T-cell (primary cell): ENCODE results near the gene IGSF3. TPM values are rescaled to one million over a fixed set of nuclear protein-coding genes. Genes with fewer than 3 reads are reported as not detected.

Experiments used
- ATAC-seq, 4 experiments: fragments of 200-7000 bp in 3 of 4; fragments of 150-1000 bp in 1 of 4; cut with Tn5 transposase; replicated peaks in 1 of 4; 1 replicate in 3 of 4; 2 replicates in 1 of 4; pipeline ENCODE4 v1.10.0; 2021; ENCODE audit warnings: moderate library complexity in 3 of 4, mild to moderate bottlenecking in 2 of 4, moderate number of reproducible peaks in 1 of 4
- CTCF ChIA-PET, 2 donors: fragments of 300-600 bp; sonication (Branson Sonifier 250); formaldehyde crosslinking; loops; one replicate each; lab custom pipeline; 2022; ENCODE audit warnings: antibody characterized with exemption in 2 of 2; lab: Charles Lee
- POLR2A ChIA-PET, 2 donors: fragments of 300-600 bp; sonication (Branson Sonifier 250); formaldehyde crosslinking; loops; one replicate each; lab custom pipeline; 2022; ENCODE audit warnings: antibody characterized with exemption in 2 of 2; lab: Charles Lee
- DNase-seq, 35 experiments: peaks; one replicate each; pipeline versions ENCODE4 v3.0.0 to v3.0.0-alpha.2; 2013 to 2023
- H3K27ac ChIP-seq: one replicate; pipeline ENCODE4 v1.5.1; 2013; ENCODE audit warnings: low read length
- H3K27me3 ChIP-seq, 2 experiments: replicated peaks in 1 of 2; 1 replicate in 1 of 2; 2 replicates in 1 of 2; pipeline versions ENCODE4 v1.6.1 to v1.7.0; 2013; ENCODE audit warnings: low read length in 1 of 2, mixed read lengths in 1 of 2; ENCODE audit not compliant: control insufficient read depth in 2 of 2, insufficient read depth in 2 of 2; ENCODE audit errors: extremely low read depth in 1 of 2
- H3K36me3 ChIP-seq, 2 donors: 1 replicate in 1 of 2; 2 replicates in 1 of 2; pipeline versions ENCODE4 v1.6.1 to v1.7.0; 2013; ENCODE audit warnings: low read length in 1 of 2; ENCODE audit not compliant: control insufficient read depth in 2 of 2, insufficient read depth in 1 of 2; ENCODE audit errors: extremely low read depth in 1 of 2
- H3K4me1 ChIP-seq, 2 experiments: 1 replicate in 1 of 2; 2 replicates in 1 of 2; pipeline versions ENCODE4 v1.6.1 to v1.7.0; 2013; ENCODE audit warnings: low read length in 2 of 2, mixed read lengths in 1 of 2; ENCODE audit not compliant: insufficient read depth in 2 of 2, control insufficient read depth in 1 of 2; ENCODE audit errors: extremely low read depth in 1 of 2
- H3K4me3 ChIP-seq, 2 donors: 1 replicate in 1 of 2; 2 replicates in 1 of 2; pipeline versions ENCODE4 v1.5.1 to v1.7.0; 2013; ENCODE audit warnings: mild to moderate bottlenecking in 2 of 2, low read length in 1 of 2, moderate library complexity in 1 of 2; ENCODE audit not compliant: control insufficient read depth in 1 of 2; ENCODE audit errors: extremely low read depth in 1 of 2
- H3K9me3 ChIP-seq: 2 replicates; pipeline ENCODE4 v1.7.0; 2013
- H3K27ac Mint-ChIP-seq, 2 donors: one replicate each; pipeline ENCODE4 v1.8.0; 2020 to 2021; ENCODE audit warnings: mild to moderate bottlenecking in 2 of 2, mixed read lengths in 2 of 2
- H3K27me3 Mint-ChIP-seq, 2 donors: one replicate each; pipeline ENCODE4 v1.8.0; 2021 to 2022; ENCODE audit warnings: mixed read lengths in 2 of 2
- H3K36me3 Mint-ChIP-seq: one replicate; pipeline ENCODE4 v1.8.0; 2021; ENCODE audit warnings: mixed read lengths
- H3K4me1 Mint-ChIP-seq, 3 donors: one replicate each; pipeline ENCODE4 v1.8.0; 2020 to 2022; ENCODE audit warnings: mixed read lengths in 3 of 3, mild to moderate bottlenecking in 1 of 3
- H3K4me3 Mint-ChIP-seq, 3 donors: one replicate each; pipeline ENCODE4 v1.8.0; 2020 to 2022; ENCODE audit warnings: mild to moderate bottlenecking in 3 of 3, mixed read lengths in 3 of 3, moderate library complexity in 3 of 3
- H3K9me3 Mint-ChIP-seq, 3 donors: one replicate each; pipeline ENCODE4 v1.8.0; 2020 to 2022; ENCODE audit warnings: mixed read lengths in 3 of 3
- WGBS: methylation state at CpG from one replicate; pipeline ENCODE4 v1.1.5; 2013; ENCODE audit warnings: missing lambda C conversion rate; ENCODE audit not compliant: insufficient coverage; 5-methylcytosine and 5-hydroxymethylcytosine counted together
- total RNA-seq, 35 experiments: library from RNA in 6 of 35; stranded (reverse) in 6 of 35; fragments of 120-200 nt in 1 of 35; gene quantifications; one replicate each; pipeline versions ENCODE4 v1.2.1 to v1.2.4 and lab custom pipeline; 2013 to 2026

IGSF3 gene
- total RNA-seq, 5 donors from 2014 or later (not counting 1 experiment from before 2014, with no cell fraction given) = 0.05 to 0.30 (median 0.24) TPM; not detected in 1

DNA sequence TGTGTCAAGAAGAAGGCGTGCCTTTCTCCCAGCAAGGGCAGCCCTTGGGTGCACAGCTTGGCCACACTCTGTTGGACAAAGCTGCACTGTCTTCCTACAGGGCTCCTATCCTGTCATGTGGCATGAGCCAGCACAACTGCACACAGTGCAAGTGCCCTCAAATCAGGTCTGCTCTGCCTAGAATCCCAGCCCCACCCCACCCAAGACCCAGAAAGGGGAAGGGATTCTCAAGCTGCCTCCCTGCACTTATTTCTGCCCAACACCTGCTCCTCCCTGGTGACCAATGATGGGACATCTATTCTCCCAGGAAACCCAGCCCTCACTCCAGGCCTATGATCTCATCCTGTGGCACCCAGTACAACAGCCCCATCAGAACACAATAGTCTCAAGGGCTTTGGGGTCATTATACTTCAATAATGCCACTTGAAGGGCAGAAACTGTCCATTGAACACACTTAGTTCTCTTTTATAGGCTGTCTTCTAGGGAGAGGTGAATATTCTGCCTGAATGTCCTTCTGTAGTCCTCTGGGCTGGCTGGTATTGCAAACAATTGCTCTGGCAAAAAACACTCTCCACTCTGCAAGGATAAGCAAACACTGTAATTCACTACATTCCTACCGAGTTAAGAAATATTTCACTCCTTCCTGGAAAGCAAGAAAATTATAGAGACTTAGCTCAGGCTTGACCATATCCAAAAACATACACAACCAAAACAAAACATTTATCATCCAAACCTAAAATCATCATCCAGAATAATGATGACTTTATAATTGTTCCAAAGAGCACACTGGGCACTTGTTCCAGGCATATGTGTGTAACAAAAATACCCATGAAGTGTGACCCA lies 43.1 kb upstream of the IGSF3 start:
- Mint-ChIP-seq H3K27me3 (peaks cover 18 to 19% of the 10 kb centered on the region in 2 donors), H3K27ac (no peak overlapping the region), H3K9me3 (peaks cover 0 to 4% (median 0%) of the 10 kb centered on the region in 3 donors), H3K4me1 (no peaks in the 10 kb centered on the region), H3K36me3 (peaks cover 8% of the 10 kb centered on the region), H3K4me3 (no peak overlapping the region)
- no peaks in the 10 kb centered on the region for H3K4me1 ChIP-seq
- H3K36me3 ChIP-seq = no peaks in the 10 kb centered on the region
- POLR2A ChIA-PET = interaction anchor here (0.6 kb wide), 2 partner anchors 120 to 271 kb away, joined by 3 read pairs; no protein-coding TSS in a partner anchor
- H3K9me3 ChIP-seq = no peaks in the 10 kb centered on the region
- H3K27ac ChIP-seq = no peak overlapping the region
- ATAC-seq = no peak
- H3K27me3 ChIP-seq = peaks cover 0 to 12% of the 10 kb centered on the region in 2 experiments
- 90% methylated on average over 2 of the region's 2 CpGs for WGBS
- no peak overlapping the region for H3K4me3 ChIP-seq
- CTCF ChIA-PET = interaction anchor here in 1 of 2 donors (0.6 to 1.1 kb wide), 2 partner anchors 13 to 418 kb away, joined by 3 to 4 read pairs; no protein-coding TSS in a partner anchor
- DNase-seq = no peak

DNA sequence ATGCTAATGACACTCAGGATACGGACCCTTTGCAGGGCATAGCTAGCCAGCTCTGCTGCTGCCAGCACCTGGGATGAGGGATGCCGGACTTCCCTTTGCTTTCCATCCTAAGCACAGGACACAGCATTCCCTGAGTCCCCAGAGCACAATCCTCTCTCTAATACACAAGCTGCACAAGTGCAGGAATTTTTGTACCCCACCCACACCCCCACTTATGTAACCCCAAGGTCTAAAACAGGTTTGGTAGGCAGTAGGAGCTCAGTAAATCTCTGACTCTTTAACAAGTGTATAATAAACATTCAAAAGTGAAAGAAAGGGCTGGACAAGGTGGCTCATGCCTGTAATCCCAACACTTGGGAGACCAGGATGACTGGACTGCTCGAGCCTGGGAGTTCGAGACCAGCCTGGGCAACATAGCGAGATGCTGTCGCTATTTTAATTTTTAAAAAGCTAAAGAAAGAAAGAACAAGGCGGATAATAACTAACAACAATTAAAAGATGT lies 42.2 kb upstream of the IGSF3 start:
- Mint-ChIP-seq H3K4me3 (no peak overlapping the region), H3K36me3 (peaks cover 8% of the 10 kb centered on the region), H3K27ac (no peak overlapping the region), H3K9me3 (peaks cover 0 to 4% (median 0%) of the 10 kb centered on the region in 3 donors), H3K27me3 (peaks cover 15 to 19% of the 10 kb centered on the region in 2 donors), H3K4me1 (no peaks in the 10 kb centered on the region)
- no peaks in the 10 kb centered on the region for H3K4me1 ChIP-seq
- DNase-seq (no peak), ATAC-seq (no peak)
- WGBS = 94% methylated on average over 2 of the region's 7 CpGs
- H3K4me3 ChIP-seq = no peak overlapping the region
- CTCF ChIA-PET = interaction anchor here in 1 of 2 donors (0.6 to 1.1 kb wide), 2 partner anchors 14 to 419 kb away, joined by 3 to 4 read pairs; no protein-coding TSS in a partner anchor
- POLR2A ChIA-PET = interaction anchor here (0.6 kb wide), 2 partner anchors 121 to 272 kb away, joined by 3 read pairs; no protein-coding TSS in a partner anchor
- no peak overlapping the region for H3K27ac ChIP-seq
- no peaks in the 10 kb centered on the region for H3K36me3 ChIP-seq
- no peaks in the 10 kb centered on the region for H3K9me3 ChIP-seq
- H3K27me3 ChIP-seq = peaks cover 0 to 12% of the 10 kb centered on the region in 2 experiments

DNA sequence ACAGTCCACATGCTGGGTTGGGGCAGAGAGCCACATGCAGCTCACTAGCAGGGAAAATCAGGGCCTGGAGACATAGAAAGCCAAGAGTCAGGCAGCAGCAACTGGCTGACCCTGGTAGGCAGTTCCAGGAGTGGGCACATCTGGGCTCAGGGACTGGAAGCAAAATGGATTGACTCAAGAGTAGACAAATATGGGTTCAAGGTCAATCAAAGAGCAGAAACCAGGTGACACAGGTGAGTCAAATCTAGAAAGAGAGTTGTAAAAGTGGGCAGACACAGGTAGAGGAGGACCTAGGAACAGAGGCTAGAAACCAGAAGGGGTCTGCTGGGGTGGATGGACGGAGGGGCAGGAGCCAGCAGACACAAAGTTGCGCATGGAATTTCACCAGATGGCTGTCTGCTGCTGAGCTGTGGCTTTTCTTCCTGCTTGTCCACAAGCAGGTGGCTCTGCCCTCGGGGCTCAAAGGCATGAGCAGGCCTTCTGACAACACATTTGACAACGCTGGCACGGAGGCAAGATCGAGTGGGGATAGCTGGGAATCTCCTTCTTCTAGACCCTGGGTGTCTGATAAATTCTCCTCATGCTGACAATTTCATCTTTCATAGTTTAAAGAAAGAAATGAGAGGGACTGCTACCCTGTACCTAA lies 40.8 kb upstream of the IGSF3 start:
- Histone ChIP-seq H3K36me3 (no peaks in the 10 kb centered on the region), H3K27ac (no peak overlapping the region), H3K4me1 (no peaks in the 10 kb centered on the region), H3K9me3 (no peaks in the 10 kb centered on the region), H3K27me3 (peaks cover 0 to 12% of the 10 kb centered on the region in 2 experiments), H3K4me3 (no peak overlapping the region)
- H3K27me3 Mint-ChIP-seq = peaks cover 15 to 19% of the 10 kb centered on the region in 2 donors
- H3K4me1 Mint-ChIP-seq = no peaks in the 10 kb centered on the region
- ATAC-seq = no peak
- DNase-seq = no peak
- H3K36me3 Mint-ChIP-seq = peaks cover 8% of the 10 kb centered on the region
- 93% methylated on average over 2 of the region's 6 CpGs for whole genome bisulfite sequencing
- ChIA-PET CTCF (interaction anchor here in 1 of 2 donors (0.5 kb wide), 1 partner anchor 15 kb away, joined by 3 read pairs; no protein-coding TSS in a partner anchor), POLR2A (no interaction called here)
- no peak overlapping the region for H3K4me3 Mint-ChIP-seq
- peaks cover 0 to 4% (median 0%) of the 10 kb centered on the region in 3 donors for H3K9me3 Mint-ChIP-seq
- H3K27ac Mint-ChIP-seq = no peak overlapping the region

DNA sequence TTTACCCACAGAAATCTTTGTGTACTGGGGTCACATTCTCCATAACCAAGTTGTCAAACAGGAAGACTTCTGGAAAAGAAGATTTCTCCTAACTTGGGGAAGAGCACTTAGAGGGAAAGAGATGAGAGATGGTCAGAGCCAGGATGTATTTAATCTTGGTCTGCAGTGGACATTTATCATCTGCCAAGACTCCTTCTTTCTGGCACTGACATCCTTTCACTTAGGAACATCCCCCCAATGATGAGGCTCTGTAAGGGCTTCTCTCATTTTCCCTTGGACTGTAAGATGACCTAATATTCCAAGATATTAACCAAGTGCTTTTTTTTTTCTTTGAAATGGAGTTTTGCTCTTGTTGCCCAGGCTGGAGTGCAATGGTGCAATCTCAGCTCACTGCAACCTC lies 39.3 kb upstream of the IGSF3 start:
- Histone ChIP-seq H3K9me3 (no peaks in the 10 kb centered on the region), H3K36me3 (no peaks in the 10 kb centered on the region), H3K27me3 (peaks cover 0 to 12% of the 10 kb centered on the region in 2 experiments), H3K4me3 (no peak overlapping the region), H3K27ac (no peak overlapping the region), H3K4me1 (no peaks in the 10 kb centered on the region)
- DNase-seq = no peak
- Mint-ChIP-seq H3K4me3 (no peak overlapping the region), H3K9me3 (peaks cover 0 to 4% (median 0%) of the 10 kb centered on the region in 3 donors), H3K36me3 (peaks cover 8% of the 10 kb centered on the region), H3K4me1 (no peaks in the 10 kb centered on the region), H3K27me3 (peaks cover 15 to 19% of the 10 kb centered on the region in 2 donors), H3K27ac (no peak overlapping the region)
- ATAC-seq = no peak
- ChIA-PET CTCF (no interaction called here), POLR2A (no interaction called here)

DNA sequence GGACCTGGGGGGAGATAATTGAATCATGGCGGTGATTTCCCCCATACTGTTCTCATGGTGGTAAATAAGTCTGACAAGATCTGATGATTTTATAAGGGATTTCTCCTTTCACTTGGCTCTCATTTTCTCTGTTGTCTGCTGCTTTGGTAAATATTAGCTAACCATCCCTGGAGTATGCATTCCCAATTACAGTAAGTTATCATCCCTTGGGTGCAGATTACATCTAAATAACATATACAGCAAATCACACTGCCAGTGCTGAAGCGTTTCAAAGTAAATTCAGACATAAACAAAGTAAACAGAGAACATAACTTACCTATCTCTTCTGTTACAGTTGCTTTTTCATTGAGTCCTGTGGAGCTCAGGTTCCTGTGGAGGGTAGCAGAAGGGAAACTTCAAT lies 38.6 kb upstream of the IGSF3 start:
- ATAC-seq = no peak
- Mint-ChIP-seq H3K36me3 (peaks cover 8% of the 10 kb centered on the region), H3K9me3 (peaks cover 0 to 7% (median 2%) of the 10 kb centered on the region in 3 donors), H3K4me3 (no peak overlapping the region), H3K4me1 (no peaks in the 10 kb centered on the region), H3K27ac (no peak overlapping the region), H3K27me3 (peaks cover 15 to 19% of the 10 kb centered on the region in 2 donors)
- Histone ChIP-seq H3K27me3 (peaks cover 0 to 12% of the 10 kb centered on the region in 2 experiments), H3K36me3 (no peaks in the 10 kb centered on the region), H3K4me3 (no peak overlapping the region), H3K27ac (no peak overlapping the region), H3K9me3 (no peaks in the 10 kb centered on the region), H3K4me1 (no peaks in the 10 kb centered on the region)
- no peak for DNase-seq
- ChIA-PET CTCF (no interaction called here), POLR2A (interaction anchor here in 1 of 2 donors (0.6 kb wide), 1 partner anchor 906 kb away, joined by 3 read pairs; no protein-coding TSS in a partner anchor)
- WGBS = no CpG with 5 or more reads among the region's 2 CpGs

DNA sequence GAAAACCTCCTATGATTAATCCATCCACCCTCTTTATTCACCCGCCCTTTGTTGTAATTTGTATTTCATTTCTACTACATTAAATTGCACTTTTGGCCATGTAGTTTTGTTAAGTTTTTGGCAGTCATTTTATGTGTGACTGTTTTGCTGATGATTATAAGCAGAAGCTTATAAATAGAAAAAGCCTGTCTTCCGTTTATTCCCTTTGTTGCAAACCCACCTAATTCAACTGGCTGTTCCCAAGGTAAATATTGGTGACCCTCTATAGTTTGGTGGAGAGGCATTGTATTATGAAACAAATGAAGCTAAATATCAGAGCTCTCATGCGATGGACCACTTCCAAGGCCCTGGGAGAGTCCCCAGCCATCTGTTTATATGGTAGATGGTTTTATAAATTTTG lies 36.7 kb upstream of the IGSF3 start:
- ChIA-PET CTCF (no interaction called here), POLR2A (no interaction called here)
- no peak for DNase-seq
- ATAC-seq = no peak
- peaks cover 0 to 7% of the 10 kb centered on the region in 2 experiments for H3K27me3 ChIP-seq
- Mint-ChIP-seq H3K4me1 (no peaks in the 10 kb centered on the region), H3K27ac (no peak overlapping the region), H3K9me3 (peaks cover 0 to 7% (median 4%) of the 10 kb centered on the region in 3 donors), H3K36me3 (peaks cover 8% of the 10 kb centered on the region), H3K27me3 (peaks cover 13 to 15% of the 10 kb centered on the region in 2 donors), H3K4me3 (no peak overlapping the region)
- H3K27ac ChIP-seq = no peak overlapping the region
- no peak overlapping the region for H3K4me3 ChIP-seq
- H3K9me3 ChIP-seq = no peaks in the 10 kb centered on the region
- WGBS = no CpG with 5 or more reads among the region's 3 CpGs
- H3K4me1 ChIP-seq = no peaks in the 10 kb centered on the region
- no peaks in the 10 kb centered on the region for H3K36me3 ChIP-seq
